ENCODE results near the gene SHQ1. TPM values are rescaled to one million over a fixed set of nuclear protein-coding genes. Genes with fewer than 3 reads are reported as not detected.
A peak's percentile ranks its signal among the peaks of the same experiment; 100 is the strongest.

The SHQ1 gene
- total and polyA plus RNA-seq, 4 donors: 12.4 to 19.0 (median 14.8) TPM

- H3K27ac ChIP-seq (ENCODE audit: low read depth, low read length): peak overlapping the region; percentile 75
- DNase-seq (ENCODE audit: low read depth in 4 of 6, low spot score in 6 of 6): no peak
- H3K4me1 ChIP-seq (ENCODE audit: control insufficient read depth, insufficient read depth, low read length): peaks cover 4% of the 10 kb centered on the region
- no peaks in the 10 kb centered on the region for H3K9me3 ChIP-seq (ENCODE audit: control insufficient read depth, insufficient read depth, low read length)
- peak overlapping the region; percentile 45 for H3K4me3 ChIP-seq (ENCODE audit: low read depth, low read length)
- WGBS (ENCODE audit: insufficient coverage): 72% methylated on average over 6 of the region's 13 CpGs
- peaks cover 6% of the 10 kb centered on the region for H3K27me3 ChIP-seq (ENCODE audit: control insufficient read depth, insufficient read depth, low read length)
- H3K36me3 ChIP-seq (ENCODE audit: control insufficient read depth, insufficient read depth, low read length): no peaks in the 10 kb centered on the region
Observed at GRCh38 chr3:72889310-72890165, 41.3 kb upstream of the SHQ1 start.

- peak in 1 of 6 donors; percentile 57 for DNase-seq (ENCODE audit: low read depth in 4 of 6, low spot score in 6 of 6)
- peak overlapping the region; percentile 45 for H3K4me3 ChIP-seq (ENCODE audit: low read depth, low read length)
- peaks cover 9% of the 10 kb centered on the region for H3K27me3 ChIP-seq (ENCODE audit: control insufficient read depth, insufficient read depth, low read length)
- H3K36me3 ChIP-seq (ENCODE audit: control insufficient read depth, insufficient read depth, low read length): no peaks in the 10 kb centered on the region
- peak overlapping the region; percentile 45 for H3K27ac ChIP-seq (ENCODE audit: low read depth, low read length)
- WGBS (ENCODE audit: insufficient coverage): 6% methylated on average over 11 of the region's 21 CpGs
- H3K4me1 ChIP-seq (ENCODE audit: control insufficient read depth, insufficient read depth, low read length): peaks cover 4% of the 10 kb centered on the region
- H3K9me3 ChIP-seq (ENCODE audit: control insufficient read depth, insufficient read depth, low read length): no peaks in the 10 kb centered on the region
Observed at GRCh38 chr3:72888546-72889309, 40.5 kb upstream of the SHQ1 start.

DNA sequence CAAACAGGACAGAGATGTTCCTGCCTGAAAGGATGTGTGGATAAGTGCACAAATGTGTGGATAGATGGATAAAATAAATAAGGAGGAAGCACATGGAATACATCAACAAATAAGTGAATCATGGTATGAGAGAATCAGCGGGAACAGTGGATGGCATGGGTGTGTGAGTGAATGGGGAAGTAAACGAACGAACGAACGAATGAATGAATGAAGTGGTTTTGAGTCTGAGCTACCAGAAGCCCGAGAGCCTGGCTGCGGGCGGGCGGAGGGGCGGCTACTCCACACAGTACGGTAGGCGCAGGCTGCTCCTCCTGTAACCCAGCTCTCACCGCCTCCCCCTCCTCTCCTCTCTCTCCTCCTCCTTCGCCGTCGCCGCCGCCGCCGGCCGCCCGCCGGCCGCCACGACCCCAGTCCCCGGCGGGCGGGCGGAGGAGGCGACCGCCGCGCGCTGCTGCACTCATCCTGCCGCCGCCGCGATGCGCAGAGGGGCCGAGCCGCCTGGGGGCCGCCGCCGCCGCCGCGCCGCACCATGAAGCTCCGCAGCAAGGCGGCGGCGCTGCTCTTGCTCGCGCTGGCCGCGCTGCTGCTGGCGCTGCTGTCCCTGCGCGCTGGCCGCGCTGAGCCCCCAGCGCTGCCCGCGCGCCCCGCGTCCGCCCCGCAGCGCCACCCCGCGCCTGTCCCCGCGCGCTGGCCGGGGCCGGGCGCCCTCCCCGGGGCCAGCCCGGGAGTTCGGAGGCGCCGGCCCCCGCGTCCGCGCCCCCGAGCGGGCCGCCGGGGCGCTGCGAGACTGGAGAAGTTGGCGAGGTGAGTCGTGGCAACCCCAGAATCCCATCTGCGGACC is 39.7 kb upstream of the SHQ1 start, which contains the start of gene GXYLT2:
GXYLT2 (plus strand) TSS at position 342 of the 841 bp plus-strand sequence; CDS start at position 530, 188 bp downstream.
- Histone ChIP-seq H3K27me3 (ENCODE audit: control insufficient read depth, insufficient read depth, low read length) (peaks cover 12% of the 10 kb centered on the region), H3K4me1 (ENCODE audit: control insufficient read depth, insufficient read depth, low read length) (peaks cover 4% of the 10 kb centered on the region), H3K9me3 (ENCODE audit: control insufficient read depth, insufficient read depth, low read length) (peaks cover 3% of the 10 kb centered on the region), H3K4me3 (ENCODE audit: low read depth, low read length) (peak within 1 kb of the TSS; percentile 45), H3K36me3 (ENCODE audit: control insufficient read depth, insufficient read depth, low read length) (no peaks in the 10 kb centered on the region), H3K27ac (ENCODE audit: low read depth, low read length) (peak within 1 kb of the TSS; percentile 45)
- DNase-seq (ENCODE audit: low read depth in 4 of 6, low spot score in 6 of 6): peak in 3 of 6 donors; percentile 57 to 91 (median 88)
- WGBS (ENCODE audit: insufficient coverage): under 1% methylated on average over 96 of the region's 96 CpGs

GRCh38 chr3:72887343-72887704 is 39.1 kb upstream of the SHQ1 start:
- peak in 1 of 6 donors; percentile 34 for DNase-seq (ENCODE audit: low read depth in 4 of 6, low spot score in 6 of 6)
- no peaks in the 10 kb centered on the region for H3K36me3 ChIP-seq (ENCODE audit: control insufficient read depth, insufficient read depth, low read length)
- H3K4me1 ChIP-seq (ENCODE audit: control insufficient read depth, insufficient read depth, low read length): peaks cover 4% of the 10 kb centered on the region
- H3K27me3 ChIP-seq (ENCODE audit: control insufficient read depth, insufficient read depth, low read length): peaks cover 12% of the 10 kb centered on the region
- 0% methylated on average over 2 of the region's 7 CpGs for WGBS (ENCODE audit: insufficient coverage)
- peak overlapping the region; percentile 36 for H3K4me3 ChIP-seq (ENCODE audit: low read depth, low read length)
- peaks cover 3% of the 10 kb centered on the region for H3K9me3 ChIP-seq (ENCODE audit: control insufficient read depth, insufficient read depth, low read length)
- H3K27ac ChIP-seq (ENCODE audit: low read depth, low read length): peak overlapping the region; percentile 2

- 75% methylated on average over 2 of the region's 5 CpGs for WGBS (ENCODE audit: insufficient coverage)
- Histone ChIP-seq H3K9me3 (ENCODE audit: control insufficient read depth, insufficient read depth, low read length) (no peaks in the 10 kb centered on the region), H3K27ac (ENCODE audit: low read depth, low read length) (no peak overlapping the region), H3K36me3 (ENCODE audit: control insufficient read depth, insufficient read depth, low read length) (no peaks in the 10 kb centered on the region), H3K4me3 (ENCODE audit: low read depth, low read length) (no peak overlapping the region), H3K27me3 (ENCODE audit: control insufficient read depth, insufficient read depth, low read length) (no peaks in the 10 kb centered on the region), H3K4me1 (ENCODE audit: control insufficient read depth, insufficient read depth, low read length) (no peaks in the 10 kb centered on the region)
- no peak for DNase-seq (ENCODE audit: low read depth in 4 of 6, low spot score in 6 of 6)
Observed at GRCh38 chr3:72872183-72872582, 23.9 kb upstream of the SHQ1 start.

- WGBS (ENCODE audit: insufficient coverage): 79% methylated on average over 4 of the region's 7 CpGs
- H3K4me1 ChIP-seq (ENCODE audit: control insufficient read depth, insufficient read depth, low read length): no peaks in the 10 kb centered on the region
- DNase-seq (ENCODE audit: low read depth in 4 of 6, low spot score in 6 of 6): no peak
- no peak overlapping the region for H3K27ac ChIP-seq (ENCODE audit: low read depth, low read length)
- no peak overlapping the region for H3K4me3 ChIP-seq (ENCODE audit: low read depth, low read length)
- no peaks in the 10 kb centered on the region for H3K27me3 ChIP-seq (ENCODE audit: control insufficient read depth, insufficient read depth, low read length)
- H3K9me3 ChIP-seq (ENCODE audit: control insufficient read depth, insufficient read depth, low read length): no peaks in the 10 kb centered on the region
- H3K36me3 ChIP-seq (ENCODE audit: control insufficient read depth, insufficient read depth, low read length): no peaks in the 10 kb centered on the region
Observed at GRCh38 chr3:72862314-72863090, 14.3 kb upstream of the SHQ1 start.

- no peak for DNase-seq (ENCODE audit: low read depth in 4 of 6, low spot score in 6 of 6)
- no peaks in the 10 kb centered on the region for H3K4me1 ChIP-seq (ENCODE audit: control insufficient read depth, insufficient read depth, low read length)
- no peaks in the 10 kb centered on the region for H3K9me3 ChIP-seq (ENCODE audit: control insufficient read depth, insufficient read depth, low read length)
- no CpG with 5 or more reads among the region's 1 CpG for WGBS (ENCODE audit: insufficient coverage)
- H3K27ac ChIP-seq (ENCODE audit: low read depth, low read length): no peak overlapping the region
- no peaks in the 10 kb centered on the region for H3K27me3 ChIP-seq (ENCODE audit: control insufficient read depth, insufficient read depth, low read length)
- H3K36me3 ChIP-seq (ENCODE audit: control insufficient read depth, insufficient read depth, low read length): no peaks in the 10 kb centered on the region
- H3K4me3 ChIP-seq (ENCODE audit: low read depth, low read length): no peak overlapping the region
Observed at GRCh38 chr3:72860846-72861245, 12.6 kb upstream of the SHQ1 start.

DNA sequence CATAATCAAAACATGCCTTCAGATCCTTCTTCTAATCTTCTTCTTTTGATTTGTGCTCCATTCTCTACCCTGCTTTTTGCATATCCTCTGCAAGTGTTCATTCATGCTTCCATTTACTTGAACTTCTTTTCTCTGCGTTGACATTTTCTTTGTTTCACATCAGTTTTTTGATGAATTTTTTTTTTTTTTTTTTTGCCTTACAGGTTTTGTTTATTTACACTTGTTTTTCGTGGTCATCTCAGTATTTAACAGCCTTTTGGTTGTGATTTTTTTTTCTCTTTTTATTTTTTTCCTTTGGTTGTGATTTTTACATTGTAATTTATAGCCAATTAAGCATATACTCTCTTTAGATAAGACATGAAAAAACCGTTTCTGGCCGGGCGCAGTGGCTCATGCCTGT is 11.8 kb upstream of the SHQ1 start:
- Histone ChIP-seq H3K9me3 (ENCODE audit: control insufficient read depth, insufficient read depth, low read length) (no peaks in the 10 kb centered on the region), H3K4me3 (ENCODE audit: low read depth, low read length) (no peak overlapping the region), H3K4me1 (ENCODE audit: control insufficient read depth, insufficient read depth, low read length) (no peaks in the 10 kb centered on the region), H3K27me3 (ENCODE audit: control insufficient read depth, insufficient read depth, low read length) (no peaks in the 10 kb centered on the region), H3K27ac (ENCODE audit: low read depth, low read length) (no peak overlapping the region), H3K36me3 (ENCODE audit: control insufficient read depth, insufficient read depth, low read length) (no peaks in the 10 kb centered on the region)
- WGBS (ENCODE audit: insufficient coverage): no CpG with 5 or more reads among the region's 5 CpGs
- DNase-seq (ENCODE audit: low read depth in 4 of 6, low spot score in 6 of 6): no peak

- H3K4me1 ChIP-seq (ENCODE audit: control insufficient read depth, insufficient read depth, low read length): no peaks in the 10 kb centered on the region
- no peaks in the 10 kb centered on the region for H3K27me3 ChIP-seq (ENCODE audit: control insufficient read depth, insufficient read depth, low read length)
- DNase-seq (ENCODE audit: low read depth in 4 of 6, low spot score in 6 of 6): no peak
- H3K27ac ChIP-seq (ENCODE audit: low read depth, low read length): no peak overlapping the region
- H3K4me3 ChIP-seq (ENCODE audit: low read depth, low read length): no peak overlapping the region
- H3K36me3 ChIP-seq (ENCODE audit: control insufficient read depth, insufficient read depth, low read length): no peaks in the 10 kb centered on the region
- H3K9me3 ChIP-seq (ENCODE audit: control insufficient read depth, insufficient read depth, low read length): no peaks in the 10 kb centered on the region
- 56% methylated on average over 5 of the region's 7 CpGs for WGBS (ENCODE audit: insufficient coverage)
Observed at GRCh38 chr3:72855001-72855400, 6.8 kb upstream of the SHQ1 start.
